Adrenal gland (tissue), 5 donors: ENCODE results near the gene AKAP13.

Experiments
- CTCF ChIP-seq, 6 experiments: fragments of 450-650 bp in 4 of 6; fragments of 200-600 bp in 2 of 6; sonication (generic) in 1 of 6; IDR thresholded peaks; 1 replicate in 5 of 6; 2 replicates in 1 of 6; pipeline versions ENCODE4 v1.5.1 to v1.8.0; 2016 to 2021; ENCODE audit warnings: antibody characterized with exemption in 6 of 6, mild to moderate bottlenecking in 2 of 6, moderate library complexity in 1 of 6
- POLR2A ChIP-seq, 2 donors: fragments of 450-650 bp; IDR thresholded peaks; one replicate each; pipeline ENCODE4 v1.6.1; 2017; ENCODE audit warnings: antibody characterized with exemption in 2 of 2, mild to moderate bottlenecking in 2 of 2, moderate library complexity in 1 of 2
- donor health status: DM: no; HTN: no; CAD: no.

DNA sequence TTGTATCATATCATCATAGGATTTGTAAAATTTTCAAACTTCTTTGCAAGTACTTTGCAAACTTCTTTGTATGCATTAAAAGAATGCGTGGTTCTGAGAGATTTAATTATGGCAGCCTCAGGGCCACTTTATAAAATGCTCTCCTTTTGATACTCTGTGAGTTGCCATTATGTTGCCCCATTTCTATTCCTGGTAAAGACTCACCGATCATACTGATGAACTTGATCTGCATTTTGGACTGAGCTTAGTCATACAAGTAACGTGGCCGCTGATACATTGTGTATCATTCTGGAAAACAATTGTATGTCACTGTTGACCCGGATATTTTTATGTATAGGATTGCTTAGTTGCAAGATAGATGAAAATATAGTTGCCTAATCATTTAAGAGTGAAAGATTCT, 38.8 kb downstream of the AKAP13 start:
- TF ChIP-seq POLR2A (IDR thresholded peaks at IDR 0.05) = no peak
- TF ChIP-seq CTCF (IDR thresholded peaks at IDR 0.05) = no peak
